ENCODE measurements around the gene EPB41L1. TPM values are rescaled to one million over a fixed set of nuclear protein-coding genes. Genes with fewer than 3 reads are reported as not detected.

Gene EPB41L1
- total RNA-seq, 4 donors from 2014 or later, result 9.0 to 33.5 (median 20.4) TPM

DNA sequence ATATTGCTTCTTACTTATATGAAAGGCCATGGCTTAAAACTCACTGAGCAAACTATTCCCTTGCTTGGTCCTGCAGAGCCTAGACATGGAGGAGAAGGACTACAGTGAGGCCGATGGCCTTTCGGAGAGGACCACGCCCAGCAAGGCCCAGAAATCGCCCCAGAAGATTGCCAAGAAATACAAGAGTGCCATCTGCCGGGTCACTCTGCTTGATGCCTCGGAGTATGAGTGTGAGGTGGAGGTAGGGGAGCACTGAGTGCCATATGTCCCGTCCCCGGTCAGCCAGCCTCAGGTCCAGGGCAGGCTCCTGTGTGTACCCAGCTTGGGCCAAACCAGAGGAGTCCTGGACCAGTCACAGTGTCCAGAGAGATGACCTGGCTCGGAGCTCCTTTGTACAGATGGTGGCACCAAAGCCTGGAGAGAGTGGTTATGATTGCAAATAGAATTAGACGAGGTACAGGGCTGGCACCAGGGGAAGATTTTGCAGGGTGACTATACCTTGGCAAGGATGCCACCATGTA lies 21.0 kb downstream of the EPB41L1 start:
- H3K4me3 ChIP-seq (ENCODE audit: low read depth, poor library complexity, severe bottlenecking), result no peak overlapping the region
- WGBS, 2 donors, result 93 to 96% methylated on average over 10 of the region's 10 CpGs
- intact Hi-C loops (cut with DNase I; ENCODE audit: low total_unique reads), result no loop called here
- no peak for DNase-seq (ENCODE audit: low spot score in 2 of 2)
- no peak for TF ChIP-seq POLR2A (IDR thresholded peaks at IDR 0.05)
- TF ChIP-seq, protein P1, sequence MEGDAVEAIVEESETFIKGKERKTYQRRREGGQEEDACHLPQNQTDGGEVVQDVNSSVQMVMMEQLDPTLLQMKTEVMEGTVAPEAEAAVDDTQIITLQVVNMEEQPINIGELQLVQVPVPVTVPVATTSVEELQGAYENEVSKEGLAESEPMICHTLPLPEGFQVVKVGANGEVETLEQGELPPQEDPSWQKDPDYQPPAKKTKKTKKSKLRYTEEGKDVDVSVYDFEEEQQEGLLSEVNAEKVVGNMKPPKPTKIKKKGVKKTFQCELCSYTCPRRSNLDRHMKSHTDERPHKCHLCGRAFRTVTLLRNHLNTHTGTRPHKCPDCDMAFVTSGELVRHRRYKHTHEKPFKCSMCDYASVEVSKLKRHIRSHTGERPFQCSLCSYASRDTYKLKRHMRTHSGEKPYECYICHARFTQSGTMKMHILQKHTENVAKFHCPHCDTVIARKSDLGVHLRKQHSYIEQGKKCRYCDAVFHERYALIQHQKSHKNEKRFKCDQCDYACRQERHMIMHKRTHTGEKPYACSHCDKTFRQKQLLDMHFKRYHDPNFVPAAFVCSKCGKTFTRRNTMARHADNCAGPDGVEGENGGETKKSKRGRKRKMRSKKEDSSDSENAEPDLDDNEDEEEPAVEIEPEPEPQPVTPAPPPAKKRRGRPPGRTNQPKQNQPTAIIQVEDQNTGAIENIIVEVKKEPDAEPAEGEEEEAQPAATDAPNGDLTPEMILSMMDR (IDR thresholded peaks at IDR 0.05), result no peak

DNA sequence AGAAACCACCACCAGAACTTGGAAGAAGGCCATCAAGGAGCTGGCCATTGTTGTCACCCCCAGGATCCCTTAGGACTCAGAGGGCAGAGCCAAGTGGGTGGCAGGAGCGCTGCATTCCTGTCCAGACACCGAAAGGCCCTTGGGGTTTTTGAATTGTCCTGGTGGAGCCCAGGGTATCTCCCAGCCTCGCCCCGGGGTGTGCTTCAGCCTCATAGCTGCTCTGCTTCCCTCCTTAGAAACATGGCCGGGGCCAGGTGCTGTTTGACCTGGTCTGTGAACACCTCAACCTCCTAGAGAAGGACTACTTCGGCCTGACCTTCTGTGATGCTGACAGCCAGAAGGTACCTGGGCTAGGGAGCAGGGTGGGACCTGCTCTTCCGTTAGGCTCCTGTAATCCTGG lies 23.2 kb downstream of the EPB41L1 start:
- no peak for DNase-seq (ENCODE audit: low spot score in 2 of 2)
- intact Hi-C loops (cut with DNase I; ENCODE audit: low total_unique reads), result no loop called here
- 93 to 98% methylated on average over 4 to 7 of the region's 7 CpGs for WGBS, 2 donors
- no peak overlapping the region for H3K4me3 ChIP-seq (ENCODE audit: low read depth, poor library complexity, severe bottlenecking)
- TF ChIP-seq, protein P1 (IDR thresholded peaks at IDR 0.05), result no peak

DNA sequence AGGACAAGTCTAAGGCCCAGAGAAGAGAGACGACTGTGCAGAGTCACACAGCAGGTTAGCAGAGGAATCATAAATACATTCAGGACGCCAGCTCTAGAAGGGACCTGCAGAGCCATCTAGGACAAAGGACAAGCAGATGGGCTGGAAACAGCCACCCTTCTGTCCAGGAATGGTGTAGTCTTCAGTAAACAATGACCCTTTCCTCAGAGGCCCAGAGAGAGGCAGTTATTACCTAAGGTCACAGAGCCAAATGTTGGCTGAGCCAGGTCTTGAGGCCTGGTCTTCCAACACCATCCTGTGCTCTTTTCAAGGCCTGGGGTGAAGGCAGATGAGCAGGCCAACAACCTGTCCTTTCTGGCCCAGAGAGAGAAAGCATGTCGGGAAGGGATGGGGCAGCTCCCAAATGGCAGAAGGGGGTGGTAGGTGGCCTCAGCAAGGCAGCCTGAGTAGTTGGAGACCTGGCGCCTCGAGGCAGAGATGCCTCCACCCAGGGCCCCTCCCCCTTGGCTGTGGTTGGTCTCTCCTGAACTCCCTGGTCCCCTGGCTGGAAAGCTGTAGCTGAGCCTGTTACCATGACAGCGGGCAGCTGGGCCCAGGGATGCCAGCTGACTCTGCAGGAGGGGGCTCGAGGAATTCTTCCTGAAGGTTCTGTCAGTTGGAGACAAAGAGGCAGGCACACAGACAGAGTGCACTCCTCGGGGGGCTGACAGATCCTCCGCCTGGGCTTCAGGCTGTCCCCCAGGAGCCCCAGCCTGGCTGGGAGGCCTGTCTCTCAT lies 24.8 kb downstream of the EPB41L1 start:
- no peak for TF ChIP-seq POLR2A (IDR thresholded peaks at IDR 0.05)
- TF ChIP-seq, protein P1 (IDR thresholded peaks at IDR 0.05), result no peak
- no peak for DNase-seq (ENCODE audit: low spot score in 2 of 2)
- H3K4me3 ChIP-seq (ENCODE audit: low read depth, poor library complexity, severe bottlenecking), result no peak overlapping the region
- intact Hi-C loops (cut with DNase I; ENCODE audit: low total_unique reads), result no loop called here
- 81 to 86% methylated on average over 9 of the region's 9 CpGs for WGBS, 2 donors

DNA sequence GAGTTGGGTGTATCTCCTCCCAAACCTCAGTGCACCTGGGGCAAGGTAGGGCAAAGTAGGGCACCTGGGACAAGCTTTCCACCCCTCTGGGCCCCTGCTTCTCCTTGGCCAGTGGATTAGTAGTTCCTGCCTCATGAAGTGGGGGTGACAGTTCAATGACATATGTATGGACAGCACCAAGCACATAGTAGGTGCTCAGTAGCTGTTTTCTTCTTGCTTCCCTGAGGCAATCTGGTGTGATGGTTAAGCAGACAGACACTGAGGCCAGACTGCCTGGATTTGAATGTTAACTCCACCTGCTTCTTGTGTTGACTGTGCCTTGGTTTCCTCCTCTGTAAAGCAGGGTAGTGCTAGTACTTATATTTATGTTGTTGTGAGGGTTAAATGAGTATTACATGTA lies 25.8 kb downstream of the EPB41L1 start:
- TF ChIP-seq, protein P1 (IDR thresholded peaks at IDR 0.05), result no peak
- no peak for TF ChIP-seq POLR2A (IDR thresholded peaks at IDR 0.05)
- no peak overlapping the region for H3K4me3 ChIP-seq (ENCODE audit: low read depth, poor library complexity, severe bottlenecking)
- intact Hi-C loops (cut with DNase I; ENCODE audit: low total_unique reads), result no loop called here
- no peak for DNase-seq (ENCODE audit: low spot score in 2 of 2)

DNA sequence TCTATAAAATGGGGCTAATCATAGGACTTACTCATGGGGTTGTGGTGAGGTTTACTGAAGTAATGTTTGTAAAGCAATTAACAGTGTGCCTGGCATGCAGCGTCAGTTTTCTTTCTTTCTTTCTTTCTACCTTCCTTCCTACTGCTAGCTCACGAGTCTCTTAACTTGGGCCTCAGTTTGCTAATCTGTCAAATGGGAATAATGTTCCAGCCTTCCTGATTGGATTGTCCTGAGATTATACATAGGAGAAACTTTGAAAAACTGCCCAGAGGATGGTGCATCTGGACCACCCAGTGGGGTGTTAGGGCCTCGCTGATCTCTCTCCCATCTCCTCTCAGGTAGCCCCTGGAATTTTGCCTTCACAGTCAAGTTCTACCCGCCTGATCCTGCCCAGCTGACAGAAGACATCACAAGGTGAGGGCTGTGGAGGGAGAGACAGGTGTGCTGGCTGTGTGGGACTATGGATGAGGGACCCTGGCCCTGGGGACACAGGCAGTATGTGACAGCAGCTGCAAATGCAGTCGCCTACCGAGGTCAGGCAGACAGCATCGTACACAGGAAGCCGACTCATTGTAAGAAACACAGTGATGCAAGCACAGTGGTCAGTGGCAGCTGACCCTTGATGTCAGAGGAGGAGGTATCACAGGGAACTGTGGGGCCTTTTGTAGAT lies 27.5 kb downstream of the EPB41L1 start:
- intact Hi-C loops (cut with DNase I; ENCODE audit: low total_unique reads), result no loop called here
- no peak overlapping the region for H3K4me3 ChIP-seq (ENCODE audit: low read depth, poor library complexity, severe bottlenecking)
- no peak for DNase-seq (ENCODE audit: low spot score in 2 of 2)
- WGBS, 2 donors, result 89% methylated on average over 8 of the region's 8 CpGs
- TF ChIP-seq, protein P1 (IDR thresholded peaks at IDR 0.05), result no peak
- no peak for TF ChIP-seq POLR2A (IDR thresholded peaks at IDR 0.05)

Measured in lower leg skin (tissue), 4 donors.